Activated CD8-positive, alpha-beta memory T cell treated with anti-CD3 and anti-CD28 coated beads for 4 hours (primary cell): ENCODE measurements around the gene ARHGEF7.

Source experiments
- DNase-seq, 2 donors: peaks; one replicate each; pipeline ENCODE4 v3.0.0-alpha.2; 2020; ENCODE audit warnings: low read depth in 2 of 2

Gene ARHGEF7

GRCh38 chr13:111111376-111111937, 3.7 kb upstream of the ARHGEF7 start:
- no peak for DNase-seq

GRCh38 chr13:111112196-111112595, 2.9 kb upstream of the ARHGEF7 start:
- no peak for DNase-seq

GRCh38 chr13:111114362-111115060, 599 bp upstream of the ARHGEF7 start:
- DNase-seq: no peak

GRCh38 chr13:111115965-111116521, 933 bp downstream of the ARHGEF7 start:
- no peak for DNase-seq

GRCh38 chr13:111116856-111117255, 1.7 kb downstream of the ARHGEF7 start:
- no peak for DNase-seq

- no peak for DNase-seq
Measured at GRCh38 chr13:111117289-111117688, 2.2 kb downstream of the ARHGEF7 start.

- no peak for DNase-seq
Measured at GRCh38 chr13:111117961-111118360, 2.9 kb downstream of the ARHGEF7 start.

GRCh38 chr13:111118898-111119607, 3.9 kb downstream of the ARHGEF7 start:
- no peak for DNase-seq

GRCh38 chr13:111119966-111120365, 4.9 kb downstream of the ARHGEF7 start:
- DNase-seq: no peak

GRCh38 chr13:111120422-111120821, 5.3 kb downstream of the ARHGEF7 start:
- no peak for DNase-seq

- no peak for DNase-seq
Measured at GRCh38 chr13:111120913-111121312, 5.8 kb downstream of the ARHGEF7 start.

GRCh38 chr13:111121506-111121905, 6.4 kb downstream of the ARHGEF7 start:
- no peak for DNase-seq

GRCh38 chr13:111122056-111122455, 6.9 kb downstream of the ARHGEF7 start:
- no peak for DNase-seq

GRCh38 chr13:111122631-111123030, 7.5 kb downstream of the ARHGEF7 start:
- DNase-seq: no peak

GRCh38 chr13:111123221-111123620, 8.1 kb downstream of the ARHGEF7 start:
- no peak for DNase-seq

- no peak for DNase-seq
Measured at GRCh38 chr13:111123649-111124048, 8.5 kb downstream of the ARHGEF7 start.

GRCh38 chr13:111126509-111126908, 11.4 kb downstream of the ARHGEF7 start:
- no peak for DNase-seq

- no peak for DNase-seq
Measured at GRCh38 chr13:111129465-111130115, 14.5 kb downstream of the ARHGEF7 start.

GRCh38 chr13:111130116-111130508, 15.0 kb downstream of the ARHGEF7 start:
- DNase-seq: no peak

GRCh38 chr13:111131048-111131447, 15.9 kb downstream of the ARHGEF7 start:
- no peak for DNase-seq

- no peak for DNase-seq
Measured at GRCh38 chr13:111131611-111132010, 16.5 kb downstream of the ARHGEF7 start.

GRCh38 chr13:111132948-111133347, 17.8 kb downstream of the ARHGEF7 start:
- DNase-seq: no peak
